Pons (tissue), 1 donor: ENCODE results near the gene TRAPPC10.

Source experiments
- DNase-seq: peaks from one replicate; pipeline ENCODE4 v3.0.0-alpha.2; 2016; ENCODE audit warnings: low spot score

The TRAPPC10 gene

DNA sequence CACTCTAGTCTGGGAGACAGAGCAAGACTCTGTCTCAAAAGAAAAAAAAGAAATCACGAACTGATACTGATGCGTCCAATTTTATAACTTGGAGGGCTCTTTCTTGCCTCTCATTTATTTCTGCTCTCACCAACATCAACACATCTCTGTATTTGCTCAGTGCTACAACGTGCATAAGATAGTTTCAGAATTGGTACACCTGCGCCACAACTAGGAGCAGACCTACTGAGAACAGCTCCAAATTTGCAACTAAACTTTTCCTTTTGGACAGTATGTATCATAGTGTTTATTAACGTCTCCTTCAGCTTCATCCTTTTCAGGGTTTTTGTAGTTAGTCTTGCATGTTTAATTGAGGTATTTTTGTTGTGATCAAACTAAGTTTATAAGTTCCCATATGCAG is 27.7 kb downstream of the TRAPPC10 start:
- no peak for DNase-seq

DNA sequence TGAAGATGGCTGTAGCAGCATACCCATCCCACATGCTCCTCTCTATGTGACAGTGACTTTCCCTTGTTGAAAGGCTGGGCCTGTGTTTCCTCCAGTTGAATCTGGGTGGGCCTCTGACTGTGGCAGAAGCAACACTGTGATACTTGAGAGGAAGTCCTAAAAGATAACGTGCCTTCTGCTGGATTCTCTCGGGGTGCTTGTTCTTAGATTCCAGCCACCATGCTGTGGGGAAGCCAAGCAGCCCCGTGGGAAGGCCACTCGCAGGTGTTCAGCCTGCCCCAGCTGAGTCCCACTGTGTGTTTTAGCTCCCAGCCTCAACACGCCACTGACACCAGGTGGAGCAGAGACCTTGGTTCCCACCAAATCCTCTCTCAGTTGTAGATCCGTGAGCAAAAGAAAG is 31.5 kb downstream of the TRAPPC10 start:
- DNase-seq = no peak

DNA sequence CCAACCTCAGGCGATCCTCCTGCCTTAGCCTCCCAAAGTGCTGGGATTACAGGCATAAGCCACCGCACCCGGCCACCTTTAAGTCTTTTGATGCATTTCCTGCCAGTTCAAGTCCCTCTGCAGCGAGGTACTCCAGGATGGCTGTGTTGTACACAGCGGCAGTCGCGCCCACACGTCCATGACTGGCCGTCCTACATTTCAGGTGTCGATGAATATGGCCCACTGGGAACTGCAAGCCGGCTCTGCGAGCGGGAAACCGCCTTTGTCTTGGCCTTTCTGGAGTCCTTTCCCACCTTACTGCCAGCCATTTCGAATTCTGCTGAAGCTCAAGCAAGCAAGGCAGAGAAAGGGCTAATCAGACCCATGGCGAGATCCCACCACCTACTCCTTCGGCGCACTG is 34.6 kb downstream of the TRAPPC10 start:
- DNase-seq = no peak

DNA sequence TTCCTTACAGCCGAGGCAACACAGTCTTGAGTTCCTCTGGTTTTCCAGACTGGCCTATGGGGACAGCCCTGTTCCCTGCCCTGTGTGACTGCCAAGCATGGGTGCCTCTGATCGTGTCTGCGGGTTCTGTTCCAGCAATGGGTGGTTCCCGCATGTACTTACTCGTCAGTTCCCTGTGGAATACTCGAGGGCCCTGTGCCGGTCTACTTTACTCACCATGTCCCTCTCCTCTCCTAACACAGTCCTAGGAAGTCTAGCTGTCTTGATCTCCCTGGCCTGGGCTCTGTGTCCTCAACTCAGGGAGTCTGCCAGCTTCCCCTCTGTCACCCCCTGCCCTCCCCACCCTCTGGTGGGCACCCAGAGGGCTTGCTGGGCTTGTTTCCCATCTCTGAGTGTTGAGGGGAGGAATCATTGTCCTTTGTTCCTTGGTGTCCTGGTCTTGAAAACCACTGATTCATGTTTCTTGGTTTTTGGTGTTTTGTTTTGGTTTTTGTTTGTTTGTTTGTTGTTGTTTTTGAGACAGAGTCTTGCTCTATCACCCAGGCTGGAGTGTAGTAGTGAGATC is 36.0 kb downstream of the TRAPPC10 start:
- peak; percentile 70 for DNase-seq

DNA sequence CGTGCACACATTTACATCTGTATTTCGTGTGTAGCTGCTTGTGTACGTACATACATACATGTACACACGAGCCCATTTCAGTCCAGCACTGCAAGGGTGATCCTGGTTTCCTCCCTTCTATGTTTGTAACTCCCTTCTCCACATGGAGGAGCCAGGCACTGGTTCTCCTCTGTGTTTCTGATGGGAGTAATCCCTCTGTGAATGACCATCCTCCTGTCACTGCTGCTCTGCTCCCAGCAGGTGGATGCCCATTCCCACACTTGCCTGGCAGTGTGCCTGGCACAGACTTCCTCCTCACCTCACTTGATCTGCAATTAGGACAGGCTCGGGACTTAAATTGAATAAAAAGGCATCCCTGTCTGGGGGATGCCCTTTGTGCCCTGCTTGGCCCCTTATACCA is 37.1 kb downstream of the TRAPPC10 start:
- peak; percentile 87 for DNase-seq

DNA sequence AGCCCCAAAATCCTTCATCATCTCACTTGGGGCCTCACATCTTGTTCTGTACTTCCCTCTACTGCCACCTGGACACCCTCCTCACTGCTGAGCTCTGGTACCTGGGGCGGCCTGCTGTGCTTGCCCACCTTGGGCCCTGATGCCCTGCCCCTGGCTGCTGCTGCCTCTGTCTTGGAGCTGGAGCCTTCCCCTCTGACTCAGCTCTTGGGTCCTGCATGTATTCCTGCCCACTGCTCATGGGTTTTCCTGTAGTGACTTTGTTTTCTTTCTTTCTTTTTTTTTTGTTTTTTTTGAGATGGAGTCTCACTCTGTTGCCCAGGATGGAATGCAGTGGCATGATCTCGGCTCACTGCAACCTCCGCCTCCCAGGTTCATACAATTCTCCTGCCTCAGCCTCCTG is 37.5 kb downstream of the TRAPPC10 start:
- no peak for DNase-seq

DNA sequence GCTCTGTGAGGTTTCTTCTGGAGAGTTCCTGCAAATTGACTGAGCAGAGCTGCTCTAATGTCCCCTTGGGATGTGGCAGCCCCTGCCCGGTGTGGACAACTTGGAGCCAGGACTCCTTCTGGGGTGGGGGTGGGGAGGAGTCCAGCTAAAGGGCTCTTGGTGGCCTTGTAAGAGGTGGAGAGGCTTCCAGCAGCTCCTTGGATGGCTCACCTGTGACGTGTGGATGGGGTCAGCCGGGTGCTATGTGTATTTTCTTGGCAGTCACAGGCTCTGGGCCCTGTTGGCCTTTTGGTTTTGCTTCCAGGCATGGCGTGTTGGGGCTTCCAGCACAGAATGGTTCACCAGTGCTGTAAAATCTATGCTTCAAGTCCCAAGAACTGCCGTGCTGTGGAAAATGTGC is 38.2 kb downstream of the TRAPPC10 start:
- DNase-seq = no peak

DNA sequence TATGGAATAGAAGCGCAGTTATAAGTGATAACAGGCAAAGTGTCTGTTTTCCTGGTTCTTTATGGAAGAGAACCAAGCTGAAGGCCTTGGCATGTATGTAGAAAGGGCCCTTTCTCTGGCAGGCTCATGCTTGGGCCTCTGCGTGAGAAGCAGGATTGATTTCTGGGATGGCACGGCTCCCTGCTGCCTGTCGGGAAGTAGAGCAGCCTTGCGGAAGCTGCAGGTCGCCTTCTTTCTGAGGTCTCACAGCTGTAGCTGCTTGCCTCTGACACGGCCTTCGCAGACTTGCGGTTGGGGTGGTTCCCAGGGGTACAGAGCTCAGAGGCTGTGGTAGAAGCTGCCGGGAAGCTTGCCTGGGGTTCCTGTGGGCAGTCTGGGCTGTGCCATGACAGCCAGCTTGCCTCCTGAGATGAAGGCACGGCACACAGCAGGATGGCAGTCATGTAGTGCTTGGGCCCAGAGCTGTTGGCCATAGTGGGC is 39.4 kb downstream of the TRAPPC10 start:
- DNase-seq = peak; percentile 79

DNA sequence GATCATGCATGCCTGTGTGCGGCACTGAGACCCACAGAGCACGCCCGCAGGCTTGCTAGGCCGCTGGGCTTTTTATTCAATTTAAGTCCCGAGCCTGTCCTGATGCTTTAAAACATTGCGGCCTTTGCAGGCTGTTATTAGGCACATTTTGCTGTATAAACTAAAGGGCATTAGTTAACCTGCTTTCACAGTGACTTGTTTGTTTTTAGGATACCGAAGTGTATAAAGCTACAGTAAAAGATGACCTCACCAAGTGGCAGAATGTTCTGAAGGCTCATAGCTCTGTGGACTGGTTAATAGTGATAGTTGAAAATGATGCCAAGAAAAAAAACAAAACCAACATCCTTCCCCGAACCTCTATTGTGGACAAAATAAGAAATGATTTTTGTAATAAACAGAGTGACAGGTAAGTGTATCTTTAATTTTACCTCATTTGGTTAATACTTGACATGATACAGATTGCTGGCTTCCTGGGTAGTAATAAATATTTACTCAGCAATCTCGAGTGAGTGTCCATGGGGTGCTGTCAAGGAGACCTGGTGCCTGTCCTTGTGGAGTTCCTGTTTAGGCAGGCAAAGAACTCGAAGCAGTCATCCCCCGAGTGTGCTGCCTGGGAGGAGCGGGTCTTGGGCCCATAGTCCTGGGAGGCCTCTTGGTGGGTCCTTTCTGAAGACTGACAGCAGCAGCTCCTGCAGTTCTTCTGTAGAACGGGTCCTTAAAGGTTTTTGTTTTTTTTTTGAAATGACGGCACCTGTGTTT is 40.1 kb downstream of the TRAPPC10 start:
- peak; percentile 61 for DNase-seq

DNA sequence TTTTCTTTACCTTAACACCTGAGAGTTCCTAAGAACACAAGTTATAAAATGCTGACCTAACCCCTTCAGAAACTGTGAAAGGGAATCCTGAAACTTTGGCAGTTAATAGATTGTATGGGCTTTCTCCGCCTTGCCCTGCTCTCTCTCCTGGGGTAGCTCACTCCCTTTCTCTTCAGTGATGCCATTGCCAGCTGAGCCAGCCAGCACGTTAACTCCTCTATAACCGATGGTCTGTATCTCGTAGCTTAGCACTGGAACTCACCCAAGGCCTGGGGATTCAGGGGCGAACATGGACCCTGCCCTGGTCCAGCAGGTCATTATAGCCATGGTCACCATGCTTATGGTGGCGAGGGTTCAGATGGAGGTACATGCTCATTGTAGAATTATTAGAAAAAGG is 40.7 kb downstream of the TRAPPC10 start:
- DNase-seq = peak; percentile 61

DNA sequence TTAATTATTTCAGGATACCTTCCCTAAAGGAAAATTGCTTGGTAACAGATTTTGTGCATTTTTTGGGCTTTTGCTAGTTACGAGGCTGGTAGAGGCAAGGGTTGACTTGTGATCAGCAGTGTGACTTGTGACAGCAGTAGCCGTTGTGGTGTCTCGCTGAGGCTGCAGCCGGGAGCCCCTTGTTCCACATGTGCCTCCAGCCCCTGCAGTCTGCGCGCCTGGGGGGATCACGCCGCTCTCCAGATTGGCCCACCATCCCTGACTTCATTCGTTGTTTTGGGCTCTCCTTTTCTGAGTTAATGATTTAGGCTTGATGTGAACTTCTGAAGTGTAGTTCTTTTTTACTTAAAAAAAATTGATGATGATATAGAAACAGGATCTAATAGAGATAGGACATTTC is 41.5 kb downstream of the TRAPPC10 start:
- no peak for DNase-seq

DNA sequence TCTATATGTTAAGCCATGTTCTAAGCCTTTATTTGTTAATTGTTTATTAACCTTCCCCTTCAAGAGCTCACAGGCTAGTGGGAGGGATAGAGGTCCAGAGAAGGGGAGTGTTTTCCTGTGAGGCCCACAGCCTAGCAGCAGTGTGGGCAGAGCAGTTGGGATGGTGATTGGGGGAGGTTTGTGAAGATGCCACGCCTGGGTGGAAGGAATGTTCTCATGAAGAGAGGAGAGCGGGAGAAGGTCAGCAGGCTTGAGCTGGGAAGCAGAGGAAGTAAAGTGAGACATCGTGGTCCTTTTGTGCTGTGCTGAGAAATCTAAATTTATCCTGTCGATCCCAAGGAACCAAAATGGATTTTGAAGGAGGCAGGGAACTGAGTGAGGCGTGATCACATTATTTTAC is 42.6 kb downstream of the TRAPPC10 start:
- DNase-seq = no peak

DNA sequence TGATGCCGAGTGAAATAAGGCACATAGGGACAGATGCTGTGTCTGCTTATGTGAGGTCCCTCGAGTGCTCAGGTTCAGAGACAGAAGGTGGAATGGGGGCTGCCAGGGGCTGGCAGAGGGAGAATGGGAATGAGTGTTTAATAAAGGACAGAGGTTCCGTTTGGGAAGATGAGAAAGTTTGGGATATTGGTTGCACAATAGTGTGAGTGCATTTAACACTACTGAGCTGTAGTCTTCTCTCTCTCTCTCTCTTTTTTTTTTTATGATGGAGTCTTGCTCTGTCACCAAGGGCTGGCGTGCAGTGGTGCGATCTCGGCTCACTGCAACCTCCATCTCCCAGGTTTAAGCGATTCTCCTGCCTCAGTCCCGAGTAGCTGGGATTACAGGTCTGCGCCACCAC is 44.9 kb downstream of the TRAPPC10 start:
- no peak for DNase-seq

DNA sequence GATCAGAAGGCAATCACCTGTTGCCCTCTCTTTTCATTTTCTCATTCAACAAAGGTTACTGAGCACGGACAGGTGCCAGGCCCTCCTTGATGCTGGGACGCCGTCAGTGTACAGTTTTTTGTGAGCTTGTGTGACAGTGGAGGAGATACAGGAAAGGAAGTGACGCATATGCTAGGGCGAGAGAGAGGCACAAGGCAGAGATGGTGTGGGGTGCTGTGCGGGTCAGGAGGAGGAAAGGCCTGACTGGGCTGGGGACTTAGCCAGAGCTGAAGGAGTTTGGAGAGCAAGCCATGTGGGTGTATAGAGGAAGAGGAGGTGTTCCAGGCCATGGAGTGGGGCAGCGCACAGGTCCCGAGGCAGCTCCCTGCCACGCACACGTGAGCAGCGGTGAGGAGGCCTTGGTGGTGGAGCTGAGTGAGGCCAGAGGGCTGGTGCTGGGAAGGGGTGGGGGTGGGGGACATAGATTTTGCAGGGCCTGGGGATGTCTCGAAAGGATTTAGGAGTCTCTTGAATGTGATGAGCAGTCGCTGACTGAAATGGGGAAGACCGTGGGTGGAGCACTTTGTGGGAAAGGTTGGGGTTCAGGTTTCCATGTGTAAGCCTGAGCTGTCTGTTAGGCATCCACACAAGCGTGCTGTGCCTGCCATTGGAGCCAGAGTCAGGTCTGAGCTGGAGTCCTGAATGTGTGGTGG is 46.0 kb downstream of the TRAPPC10 start:
- no peak for DNase-seq

DNA sequence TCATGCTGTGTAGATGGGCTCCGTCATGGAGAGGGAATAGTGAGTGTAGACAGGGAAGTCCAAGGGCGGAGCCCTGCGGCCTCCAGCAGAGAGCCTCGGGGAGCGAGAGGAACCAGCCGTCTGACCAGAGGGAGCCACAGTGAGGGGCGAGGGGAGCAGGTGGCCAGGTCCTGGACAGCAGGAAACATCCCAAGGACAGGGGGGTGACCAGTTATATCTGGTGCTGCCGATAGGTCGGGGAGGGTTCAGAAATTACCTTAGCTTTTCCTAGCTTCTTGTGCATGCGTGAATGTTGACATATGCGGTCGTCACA is 46.5 kb downstream of the TRAPPC10 start:
- no peak for DNase-seq

DNA sequence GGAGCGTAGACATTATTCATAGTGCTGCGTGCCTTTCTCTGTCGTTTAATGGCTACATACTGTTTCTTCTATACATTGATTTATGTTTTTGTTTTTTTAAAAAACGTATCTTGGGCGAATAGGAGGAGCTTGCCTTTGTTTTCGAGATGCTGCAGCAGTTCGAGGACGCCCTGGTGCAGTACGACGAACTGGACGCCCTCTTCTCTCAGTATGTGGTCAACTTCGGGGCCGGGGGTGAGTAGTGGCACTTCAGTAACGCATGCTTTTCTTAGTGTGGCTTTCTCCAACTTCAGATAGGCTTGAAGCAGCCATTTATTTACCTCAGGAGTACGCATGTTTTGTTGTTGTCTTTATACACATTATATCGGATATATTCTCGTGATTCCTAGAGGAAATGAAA is 46.9 kb downstream of the TRAPPC10 start:
- no peak for DNase-seq

DNA sequence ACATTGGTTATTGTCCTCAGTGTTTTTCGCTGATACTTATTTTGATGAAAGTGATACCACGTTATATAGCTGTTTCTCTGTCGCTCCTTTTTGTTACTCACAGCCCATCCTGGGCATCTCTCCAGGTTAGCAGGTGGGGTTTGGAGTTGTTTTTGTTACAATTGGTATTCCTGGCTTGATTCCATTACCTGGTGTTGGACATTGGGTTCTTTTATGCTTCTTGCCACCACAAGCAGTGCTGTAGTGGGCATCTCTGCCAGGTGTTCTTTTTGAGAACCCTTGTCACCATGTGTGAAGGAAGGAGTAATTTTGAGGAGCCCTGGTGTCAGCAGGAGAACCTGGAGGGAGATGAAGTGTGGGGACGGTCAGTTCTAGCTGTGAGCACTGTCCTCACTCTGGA is 47.6 kb downstream of the TRAPPC10 start:
- no peak for DNase-seq

DNA sequence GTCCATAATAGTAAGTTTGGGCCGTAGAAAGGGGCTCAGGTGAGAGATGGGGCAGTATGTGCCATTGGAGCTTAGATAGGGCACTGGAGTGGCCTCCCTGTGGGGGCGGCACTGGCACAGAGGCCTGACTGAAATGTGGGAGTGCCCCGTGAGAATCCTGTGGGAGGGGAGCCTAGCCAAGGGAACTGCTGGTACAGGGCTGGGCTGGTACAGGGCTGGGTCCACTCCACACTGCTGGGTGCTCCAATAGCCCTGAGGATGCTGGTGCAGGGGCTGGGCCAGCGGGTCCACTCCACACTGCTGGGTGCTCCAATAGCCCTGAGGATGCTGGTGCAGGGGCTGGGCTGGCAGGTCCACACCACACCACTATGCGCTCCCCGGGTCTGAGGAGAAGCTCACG is 50.3 kb downstream of the TRAPPC10 start:
- no peak for DNase-seq

DNA sequence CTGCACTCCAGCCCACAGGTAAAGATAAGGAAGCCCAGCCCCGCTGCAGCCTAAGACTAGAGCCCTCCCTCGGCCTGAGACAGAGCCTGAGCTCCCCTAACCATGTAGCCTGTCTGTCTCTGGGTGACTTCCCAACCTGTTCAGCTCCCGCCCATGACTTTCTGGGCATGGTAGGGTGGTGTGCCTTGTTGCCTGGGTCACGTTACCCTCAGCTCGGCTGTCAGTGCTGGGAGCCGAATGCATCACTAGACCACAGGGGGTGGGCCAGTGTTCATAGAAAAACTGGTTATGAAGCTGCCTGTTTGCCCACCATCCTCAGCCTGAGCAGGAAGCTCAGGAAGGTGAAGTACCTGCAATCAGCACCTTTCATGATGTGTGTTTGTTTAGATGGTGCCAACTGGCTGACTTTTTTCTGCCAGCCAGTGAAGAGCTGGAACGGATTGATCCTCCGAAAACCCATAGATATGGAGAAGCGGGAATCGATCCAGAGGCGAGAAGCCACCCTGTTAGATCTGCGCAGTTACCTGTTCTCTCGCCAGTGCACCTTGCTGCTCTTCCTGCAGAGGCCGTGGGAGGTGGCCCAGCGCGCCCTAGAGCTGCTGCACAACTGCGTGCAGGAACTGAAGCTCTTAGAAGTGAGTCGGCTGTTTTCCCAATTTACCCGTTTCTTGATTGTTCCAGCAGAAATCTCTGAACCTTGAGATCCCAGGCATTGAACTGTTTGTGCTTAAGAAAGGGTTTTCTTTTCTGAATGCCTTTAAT is 51.2 kb downstream of the TRAPPC10 start:
- DNase-seq = no peak

DNA sequence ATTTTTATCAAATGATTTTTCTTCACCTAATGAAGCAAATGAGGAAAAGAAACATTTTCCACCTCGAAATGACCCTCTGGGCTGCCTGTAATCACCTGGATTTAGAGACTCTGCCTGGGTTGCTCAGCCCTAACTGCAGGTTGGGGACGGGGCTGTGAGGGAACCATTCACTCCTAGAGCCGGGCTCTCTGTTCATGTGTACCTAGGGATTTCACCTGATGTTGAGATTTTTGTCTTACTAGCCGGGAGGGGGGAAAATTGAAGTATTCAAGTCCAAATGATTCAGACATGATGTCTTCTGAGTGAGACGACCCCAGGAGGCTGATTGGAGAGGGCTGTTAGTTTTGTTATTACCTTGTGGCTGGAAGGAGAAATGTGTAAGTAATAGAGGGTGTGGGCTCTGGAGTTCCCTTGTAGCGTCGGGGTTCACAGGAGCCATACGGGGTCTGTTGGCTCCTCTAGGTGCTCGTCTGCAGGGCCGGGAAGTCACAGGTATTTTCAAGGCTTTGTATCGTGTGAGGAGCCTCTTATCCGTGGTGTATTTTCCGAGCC is 52.8 kb downstream of the TRAPPC10 start:
- DNase-seq = no peak

DNA sequence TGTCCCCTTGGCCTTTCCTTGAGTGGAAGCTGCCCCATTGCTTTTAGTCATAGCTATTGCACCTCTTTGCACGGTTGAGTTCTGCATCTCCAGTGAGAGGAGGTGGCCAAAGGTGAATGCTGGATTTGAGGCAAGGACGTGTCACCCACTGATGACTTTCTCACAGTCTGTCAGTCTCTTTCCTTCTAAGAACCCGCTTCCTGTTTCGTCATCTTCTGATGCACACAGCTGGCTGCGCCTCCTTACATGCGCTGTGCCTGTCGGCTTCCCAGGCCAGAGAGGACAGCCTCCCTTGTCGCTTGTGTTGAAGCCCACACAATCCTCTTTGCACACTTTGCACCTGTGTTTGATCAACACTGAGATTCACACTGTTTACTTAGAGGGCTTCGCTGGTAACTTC is 53.3 kb downstream of the TRAPPC10 start:
- no peak for DNase-seq

DNA sequence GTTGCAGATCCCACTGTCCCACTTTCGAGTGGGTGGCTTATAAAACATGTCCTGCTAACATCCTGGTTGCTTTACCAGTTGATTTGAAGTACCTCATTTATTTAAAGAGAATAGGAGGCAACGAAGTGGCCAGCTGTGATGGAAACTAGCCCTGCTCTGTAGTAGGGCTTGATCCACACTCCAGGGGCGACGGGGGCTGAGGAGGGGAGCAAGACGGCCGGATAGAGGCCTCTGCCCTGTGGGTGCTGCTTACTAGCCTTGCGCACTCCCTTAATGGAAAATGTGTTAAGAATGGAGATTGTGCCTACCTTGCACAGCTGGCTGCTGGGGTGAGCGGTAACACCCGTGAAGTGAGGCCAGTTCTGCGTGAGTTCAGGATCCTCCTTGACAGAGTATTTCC is 54.0 kb downstream of the TRAPPC10 start:
- DNase-seq = no peak
